ENCODE data around the gene PSMA6.
"Not testable (repeated sequence)": the region's sequence is repeated elsewhere in the genome, so short reads cannot be mapped to it uniquely, and the experiment has no call there.

Gene PSMA6

GRCh38 chr14:35352274-35353233, 60.4 kb downstream of the PSMA6 start:
- H3K4me3 Mint-ChIP-seq: no peak overlapping the region
- no peaks in the 10 kb centered on the region for H3K9me3 Mint-ChIP-seq
- no peaks in the 10 kb centered on the region for H3K36me3 Mint-ChIP-seq (ENCODE audit: low read depth)
- peaks cover 18% of the 10 kb centered on the region for H3K4me1 Mint-ChIP-seq (ENCODE audit: low read depth)
- H3K27me3 Mint-ChIP-seq (ENCODE audit: low read depth): peaks cover 8% of the 10 kb centered on the region
- no peak overlapping the region for H3K27ac Mint-ChIP-seq

- H3K36me3 Mint-ChIP-seq (ENCODE audit: low read depth): no peaks in the 10 kb centered on the region
- H3K4me1 Mint-ChIP-seq (ENCODE audit: low read depth): peaks cover 18% of the 10 kb centered on the region
- no peak overlapping the region for H3K27ac Mint-ChIP-seq
- no peak overlapping the region for H3K4me3 Mint-ChIP-seq
- no peaks in the 10 kb centered on the region for H3K27me3 Mint-ChIP-seq (ENCODE audit: low read depth)
- H3K9me3 Mint-ChIP-seq: no peaks in the 10 kb centered on the region
These were observed 61.4 kb downstream of the PSMA6 start for GRCh38 chr14:35353409-35354172.

- not testable (repeated sequence) for H3K27me3 Mint-ChIP-seq (ENCODE audit: low read depth); H3K9me3 Mint-ChIP-seq; H3K4me3 Mint-ChIP-seq; H3K27ac Mint-ChIP-seq; H3K36me3 Mint-ChIP-seq (ENCODE audit: low read depth)
- H3K4me1 Mint-ChIP-seq (ENCODE audit: low read depth): peaks cover 18% of the 10 kb centered on the region
These were observed 63.1 kb downstream of the PSMA6 start for GRCh38 chr14:35355235-35355634.

- Mint-ChIP-seq H3K4me3 (no peak overlapping the region), H3K27ac (peak overlapping the region; percentile 53), H3K36me3 (ENCODE audit: low read depth) (no peaks in the 10 kb centered on the region), H3K4me1 (ENCODE audit: low read depth) (peaks cover 18% of the 10 kb centered on the region), H3K27me3 (ENCODE audit: low read depth) (no peaks in the 10 kb centered on the region), H3K9me3 (no peaks in the 10 kb centered on the region)
These were observed 64.0 kb downstream of the PSMA6 start for GRCh38 chr14:35355981-35356841.

GRCh38 chr14:35359655-35360054, 67.5 kb downstream of the PSMA6 start:
- not testable (repeated sequence) for H3K4me3 Mint-ChIP-seq; H3K27me3 Mint-ChIP-seq (ENCODE audit: low read depth); H3K27ac Mint-ChIP-seq; H3K36me3 Mint-ChIP-seq (ENCODE audit: low read depth); H3K9me3 Mint-ChIP-seq
- H3K4me1 Mint-ChIP-seq (ENCODE audit: low read depth): peaks cover 12% of the 10 kb centered on the region

GRCh38 chr14:35361141-35361480, 68.9 kb downstream of the PSMA6 start:
- Mint-ChIP-seq H3K4me1 (ENCODE audit: low read depth) (peaks cover 18% of the 10 kb centered on the region), H3K36me3 (ENCODE audit: low read depth) (no peaks in the 10 kb centered on the region), H3K27ac (no peak overlapping the region), H3K27me3 (ENCODE audit: low read depth) (no peaks in the 10 kb centered on the region), H3K9me3 (no peaks in the 10 kb centered on the region), H3K4me3 (no peak overlapping the region)

GRCh38 chr14:35362450-35362849, 70.3 kb downstream of the PSMA6 start:
- H3K27ac Mint-ChIP-seq: no peak overlapping the region
- no peaks in the 10 kb centered on the region for H3K36me3 Mint-ChIP-seq (ENCODE audit: low read depth)
- peaks cover 17% of the 10 kb centered on the region for H3K4me1 Mint-ChIP-seq (ENCODE audit: low read depth)
- no peaks in the 10 kb centered on the region for H3K27me3 Mint-ChIP-seq (ENCODE audit: low read depth)
- no peak overlapping the region for H3K4me3 Mint-ChIP-seq
- no peaks in the 10 kb centered on the region for H3K9me3 Mint-ChIP-seq

GRCh38 chr14:35362911-35363374, 70.8 kb downstream of the PSMA6 start:
- Mint-ChIP-seq H3K4me3 (no peak overlapping the region), H3K4me1 (ENCODE audit: low read depth) (peaks cover 20% of the 10 kb centered on the region), H3K9me3 (no peaks in the 10 kb centered on the region), H3K27me3 (ENCODE audit: low read depth) (no peaks in the 10 kb centered on the region), H3K36me3 (ENCODE audit: low read depth) (no peaks in the 10 kb centered on the region), H3K27ac (no peak overlapping the region)

GRCh38 chr14:35365130-35366055, 73.2 kb downstream of the PSMA6 start:
- peaks cover 27% of the 10 kb centered on the region for H3K4me1 Mint-ChIP-seq (ENCODE audit: low read depth)
- no peaks in the 10 kb centered on the region for H3K36me3 Mint-ChIP-seq (ENCODE audit: low read depth)

GRCh38 chr14:35366056-35366451, 73.9 kb downstream of the PSMA6 start:
- Mint-ChIP-seq H3K4me1 (ENCODE audit: low read depth) (peaks cover 27% of the 10 kb centered on the region), H3K4me3 (no peak overlapping the region), H3K27ac (peak overlapping the region; percentile 78), H3K27me3 (ENCODE audit: low read depth) (no peaks in the 10 kb centered on the region), H3K36me3 (ENCODE audit: low read depth) (no peaks in the 10 kb centered on the region), H3K9me3 (peaks cover 4% of the 10 kb centered on the region)

More at GRCh38 chr14:35365130-35366055, 73.2 kb downstream of the PSMA6 start:
- H3K27ac Mint-ChIP-seq: peak overlapping the region; percentile 78
- no peaks in the 10 kb centered on the region for H3K9me3 Mint-ChIP-seq
- peak overlapping the region; percentile 18 for H3K4me3 Mint-ChIP-seq
- H3K27me3 Mint-ChIP-seq (ENCODE audit: low read depth): no peaks in the 10 kb centered on the region

GRCh38 chr14:35366521-35366976, 74.4 kb downstream of the PSMA6 start:
- peaks cover 27% of the 10 kb centered on the region for H3K4me1 Mint-ChIP-seq (ENCODE audit: low read depth)

GRCh38 chr14:35367056-35367372, 74.8 kb downstream of the PSMA6 start:
- Mint-ChIP-seq H3K4me1 (ENCODE audit: low read depth) (peaks cover 27% of the 10 kb centered on the region), H3K27ac (no peak overlapping the region), H3K27me3 (ENCODE audit: low read depth) (no peaks in the 10 kb centered on the region), H3K4me3 (no peak overlapping the region), H3K9me3 (peaks cover 6% of the 10 kb centered on the region), H3K36me3 (ENCODE audit: low read depth) (no peaks in the 10 kb centered on the region)

More at GRCh38 chr14:35366521-35366976, 74.4 kb downstream of the PSMA6 start:
- no peak overlapping the region for H3K4me3 Mint-ChIP-seq
- no peak overlapping the region for H3K27ac Mint-ChIP-seq
- H3K9me3 Mint-ChIP-seq: peaks cover 6% of the 10 kb centered on the region
- no peaks in the 10 kb centered on the region for H3K36me3 Mint-ChIP-seq (ENCODE audit: low read depth)
- H3K27me3 Mint-ChIP-seq (ENCODE audit: low read depth): no peaks in the 10 kb centered on the region
